HG03039 (cell line): ENCODE data around the gene CXCR6.

ENCODE experiments used
- ATAC-seq: cut with Tn5 transposase; IDR thresholded peaks from one replicate; pipeline ENCODE4 v1.9.1; 2021; ENCODE audit warnings: mild to moderate bottlenecking, moderate library complexity; ENCODE audit not compliant: unreplicated experiment

CXCR6 gene

DNA sequence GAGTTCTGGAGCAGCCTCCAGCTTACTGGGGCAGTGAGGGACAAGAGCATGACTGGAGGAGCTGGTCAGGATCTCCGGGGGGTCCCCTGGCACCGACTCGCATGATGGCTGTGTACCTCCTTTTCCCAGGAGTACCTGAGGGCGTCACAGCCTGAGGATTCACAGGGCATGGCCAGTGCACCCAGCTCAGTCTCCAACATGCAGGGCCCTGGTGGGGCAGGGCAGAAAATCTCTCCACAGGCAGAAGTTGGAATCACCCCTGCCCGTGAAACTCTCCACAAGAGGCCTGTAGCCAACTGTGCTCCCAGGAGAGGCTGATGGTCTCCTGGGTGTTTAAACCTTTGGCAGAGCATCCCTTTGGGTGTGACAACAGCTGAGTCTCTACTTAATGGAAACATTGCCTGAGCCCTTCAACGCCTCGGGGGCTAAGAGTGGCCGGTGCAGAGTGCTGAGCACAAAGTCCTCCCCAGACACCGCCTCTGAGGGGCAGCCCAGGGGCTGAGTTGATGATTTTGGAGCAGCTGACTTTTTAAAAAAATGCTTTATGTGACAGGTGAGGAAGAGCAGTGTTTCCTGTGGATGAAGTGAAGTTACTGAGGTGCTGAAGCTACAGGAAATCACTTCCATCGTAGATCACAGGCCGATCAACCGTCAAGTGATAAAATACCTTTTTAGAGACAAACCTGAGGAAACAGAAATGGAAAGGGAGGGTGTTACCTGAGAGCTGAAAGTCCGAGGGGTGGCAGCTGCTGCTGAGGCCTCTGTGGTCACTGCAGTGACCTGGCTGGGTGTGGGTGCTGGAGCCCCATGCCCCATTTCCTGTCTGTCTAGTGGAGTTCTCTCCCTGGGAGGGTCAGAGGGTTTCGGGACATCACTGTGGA, 21.9 kb upstream of the CXCR6 start:
- no peak for ATAC-seq

DNA sequence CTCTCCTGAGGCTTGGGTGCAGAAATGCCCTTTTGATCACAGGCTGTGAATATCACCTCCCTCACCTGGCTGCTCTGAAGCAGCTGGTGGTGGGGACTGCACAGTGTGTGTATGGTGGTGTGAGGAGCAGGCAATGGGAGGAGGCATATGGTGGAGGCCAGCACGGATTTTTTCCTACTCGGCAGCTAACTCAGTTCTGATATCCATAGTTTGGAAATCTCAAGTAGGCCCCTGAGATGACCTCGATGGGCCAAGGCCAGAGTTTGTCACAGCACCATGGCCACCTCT, 21.3 kb upstream of the CXCR6 start:
- no peak for ATAC-seq

DNA sequence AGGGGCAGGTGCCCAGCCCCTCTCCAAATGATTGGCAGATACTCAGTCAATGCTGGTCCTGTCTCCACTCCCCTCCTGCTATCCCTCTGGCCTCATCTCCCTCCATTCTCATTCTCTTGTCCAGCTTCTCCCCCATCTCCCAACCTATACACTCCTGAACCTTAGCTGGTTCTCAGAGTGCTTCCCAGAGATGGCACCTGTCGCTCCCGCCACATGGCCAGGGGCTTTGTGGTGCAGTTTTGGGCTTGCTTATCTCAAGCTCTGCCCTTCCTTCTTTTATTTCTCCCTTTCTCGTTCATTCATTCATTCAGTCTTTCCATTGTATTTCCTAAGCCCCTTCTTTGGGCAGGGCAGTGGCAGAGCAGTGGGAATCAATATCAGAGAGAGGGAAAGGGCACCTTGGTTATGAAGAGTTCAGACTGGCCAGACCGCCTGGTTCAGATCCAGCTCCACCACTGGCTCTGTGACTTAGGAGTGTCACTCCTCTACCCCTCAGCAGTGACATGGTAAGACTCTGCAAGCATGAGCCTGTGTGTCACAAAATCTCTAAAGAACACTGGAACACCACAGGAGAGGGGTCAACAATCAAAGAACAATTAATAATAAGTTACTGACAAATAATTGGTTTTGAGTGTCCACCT, 20.2 kb upstream of the CXCR6 start:
- ATAC-seq, result no peak

DNA sequence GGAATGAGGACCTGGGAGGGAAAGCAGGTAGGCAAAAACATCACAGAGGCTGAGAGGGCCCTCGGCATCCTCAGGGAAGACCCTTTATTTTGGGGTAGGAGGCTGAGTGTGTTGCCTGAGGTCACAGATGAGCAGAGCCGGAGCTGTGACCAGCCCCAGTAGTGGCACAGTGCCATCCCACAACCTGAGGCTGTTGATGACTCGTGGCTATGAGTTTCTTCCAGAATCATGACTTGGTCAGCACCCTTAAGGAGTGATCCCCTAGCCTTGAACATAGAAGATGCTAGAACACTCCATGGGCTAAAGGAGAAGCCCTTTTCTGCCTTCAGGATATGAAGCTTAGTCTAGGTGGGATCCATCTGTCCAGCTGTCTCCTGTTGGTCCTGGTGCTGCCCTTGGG, 19.5 kb upstream of the CXCR6 start:
- ATAC-seq, result no peak

DNA sequence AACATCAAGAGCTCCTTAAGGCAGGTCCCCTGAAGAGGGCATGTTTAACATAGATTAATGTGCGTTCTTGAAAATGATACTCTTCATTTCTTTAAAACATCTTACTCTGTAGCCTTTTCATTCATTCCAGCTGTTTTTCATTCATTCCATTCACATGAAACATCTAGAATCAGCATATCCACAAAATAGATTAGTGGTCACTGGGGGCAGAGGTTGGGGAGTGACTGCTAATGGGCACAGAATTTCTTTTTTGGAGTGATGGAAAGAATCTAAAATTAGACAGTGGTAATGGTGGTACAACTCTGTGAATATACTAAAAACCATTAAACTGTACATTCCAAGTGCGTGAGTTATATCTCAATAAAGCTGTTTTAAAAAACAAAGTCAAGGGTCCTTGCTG, 15.4 kb upstream of the CXCR6 start:
- no peak for ATAC-seq

DNA sequence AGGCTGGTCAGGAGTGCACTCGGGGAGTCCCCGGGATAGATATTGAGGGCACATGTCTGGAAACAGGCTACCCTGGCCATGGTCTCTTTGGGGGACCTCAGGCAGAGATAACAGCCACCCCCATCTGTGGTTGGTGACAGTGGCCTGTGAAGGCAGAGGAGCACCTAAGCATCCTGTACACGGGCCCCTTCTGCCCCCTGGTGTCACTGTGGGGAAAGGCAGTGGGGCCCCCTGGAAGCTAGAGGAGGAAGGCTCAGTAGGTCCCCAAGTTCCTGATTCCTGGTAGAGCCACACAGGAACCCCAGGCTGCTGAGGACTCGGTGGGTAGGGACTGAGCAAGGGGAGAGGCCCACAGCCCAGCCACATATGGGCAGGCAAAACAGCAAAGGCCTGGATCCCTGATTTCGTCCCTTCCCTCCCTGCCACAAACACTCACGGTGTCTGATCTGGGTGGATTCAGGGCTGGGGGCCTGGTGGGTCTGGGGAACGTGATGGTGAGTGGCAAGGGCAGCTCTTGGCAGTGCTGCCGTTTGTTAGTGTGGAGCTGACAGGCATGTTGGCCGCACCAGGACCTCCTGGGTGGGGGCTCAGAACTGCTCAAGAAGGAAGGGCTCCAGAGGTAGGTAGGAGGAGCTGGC, 14.1 kb upstream of the CXCR6 start:
- ATAC-seq, result no peak

DNA sequence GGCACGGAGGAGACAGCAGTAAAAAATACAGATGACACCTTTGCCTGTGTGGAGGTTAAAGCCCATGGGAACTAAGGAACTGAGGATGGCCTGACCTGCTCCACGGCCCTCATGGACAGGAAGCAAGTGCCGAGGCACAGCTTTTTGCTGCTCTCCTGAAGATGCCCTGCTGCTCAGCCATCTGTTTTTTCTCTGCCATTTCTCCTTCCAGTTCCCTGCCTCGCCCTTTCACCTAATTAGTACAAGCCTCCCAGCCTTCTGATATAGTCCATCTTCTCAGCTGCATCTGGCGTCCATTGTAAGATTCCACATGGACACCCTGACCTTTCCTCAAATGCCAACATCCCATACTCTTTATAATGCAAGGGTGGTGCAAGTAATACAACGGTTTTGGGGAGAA, 11.8 kb upstream of the CXCR6 start:
- no peak for ATAC-seq

DNA sequence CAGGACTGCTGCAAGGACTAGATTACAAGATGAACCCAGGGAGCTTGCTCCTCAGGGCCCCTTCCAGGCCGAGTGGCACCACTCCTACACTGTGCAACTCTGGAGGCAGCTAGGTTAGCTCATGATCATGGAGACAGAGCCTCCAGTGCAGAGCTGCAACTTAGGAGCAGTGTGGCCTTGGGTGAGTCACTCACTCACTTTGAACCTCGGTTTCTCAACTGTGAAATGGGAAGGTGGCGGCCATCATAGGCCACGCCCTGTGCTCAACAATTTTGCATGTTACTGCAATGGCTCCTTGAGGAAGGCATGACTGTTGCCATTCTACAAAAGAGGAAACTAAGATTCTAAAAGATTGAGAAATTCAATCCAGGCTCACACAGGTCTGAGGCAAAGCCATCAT, 11.2 kb upstream of the CXCR6 start:
- ATAC-seq, result no peak

DNA sequence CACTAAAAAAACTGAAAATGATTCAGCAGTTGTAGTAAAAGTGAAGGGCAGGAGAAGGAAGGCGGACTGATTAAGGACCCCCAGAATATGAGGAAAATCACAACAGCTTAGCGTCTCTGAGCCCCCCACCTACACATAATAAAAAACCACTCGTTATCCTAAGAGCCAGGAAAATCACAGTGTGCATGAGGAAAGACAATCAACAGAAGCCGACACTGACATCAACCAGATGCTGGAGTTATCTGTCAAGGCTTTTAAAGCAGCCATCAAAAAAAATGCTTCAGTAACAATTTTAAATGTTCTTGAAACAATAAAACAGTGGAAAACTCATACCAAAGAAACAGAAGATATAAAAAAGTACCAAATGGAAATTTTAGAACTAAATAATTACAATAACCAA, 9.7 kb upstream of the CXCR6 start:
- no peak for ATAC-seq

DNA sequence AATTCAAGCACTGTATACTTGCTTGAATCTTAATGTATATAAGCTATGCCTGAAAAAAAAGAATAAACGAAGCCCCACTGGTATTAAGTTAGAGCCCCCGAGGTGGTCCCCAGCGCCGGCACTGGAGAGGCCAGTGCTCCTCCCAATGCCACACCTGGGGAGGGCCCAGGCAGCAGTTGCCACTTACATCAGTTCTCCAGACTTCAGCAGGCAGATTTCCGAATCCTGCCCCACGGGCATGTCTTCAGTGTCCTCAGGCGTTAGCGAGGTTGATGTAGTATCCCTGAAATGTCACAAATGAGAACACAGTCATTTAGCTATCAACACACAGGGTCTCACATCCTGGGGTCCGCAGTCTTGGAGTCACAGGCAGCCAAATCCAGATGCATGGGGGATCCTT, 7.0 kb upstream of the CXCR6 start:
- ATAC-seq, result no peak

DNA sequence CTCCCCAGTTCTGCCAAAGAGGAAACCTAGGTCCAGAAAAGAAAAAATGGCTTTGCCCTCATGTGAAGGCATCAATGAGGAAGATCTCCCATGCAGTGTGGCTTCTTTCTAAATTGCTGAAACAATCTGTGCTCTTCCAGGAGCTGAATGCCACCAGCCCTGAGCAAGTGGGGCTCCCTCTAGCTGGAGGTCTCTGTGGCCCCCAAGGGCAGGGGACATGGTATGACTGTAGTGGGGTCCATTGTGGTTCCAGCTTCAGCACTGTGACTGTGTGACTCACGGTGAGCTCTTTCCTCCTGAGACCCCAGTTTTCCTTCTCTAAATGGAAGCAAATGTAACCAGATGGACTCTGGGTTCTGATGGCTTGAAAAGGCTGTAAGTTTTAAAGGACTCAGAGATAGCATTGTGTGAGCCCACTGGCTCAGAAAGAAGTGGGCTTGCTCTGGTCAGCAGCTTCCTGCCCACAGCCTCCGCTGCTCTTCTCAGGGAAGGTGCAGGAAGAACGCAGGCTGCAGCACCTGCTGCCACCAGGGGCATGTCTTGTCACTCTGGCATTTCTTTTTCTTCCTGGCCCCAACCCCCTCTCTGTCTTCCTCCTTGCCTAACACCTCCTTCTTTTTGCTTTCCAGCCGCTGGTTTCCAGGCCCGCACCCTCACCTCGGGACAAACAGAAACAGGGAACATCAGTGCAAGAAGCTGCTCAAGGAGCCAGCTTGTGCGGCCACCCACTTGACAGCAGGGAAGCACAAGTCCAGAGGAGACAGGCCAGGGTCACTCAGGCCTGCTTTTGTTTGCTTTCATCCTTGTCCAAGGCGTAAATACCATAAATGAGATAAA, 5.8 kb upstream of the CXCR6 start:
- no peak for ATAC-seq

DNA sequence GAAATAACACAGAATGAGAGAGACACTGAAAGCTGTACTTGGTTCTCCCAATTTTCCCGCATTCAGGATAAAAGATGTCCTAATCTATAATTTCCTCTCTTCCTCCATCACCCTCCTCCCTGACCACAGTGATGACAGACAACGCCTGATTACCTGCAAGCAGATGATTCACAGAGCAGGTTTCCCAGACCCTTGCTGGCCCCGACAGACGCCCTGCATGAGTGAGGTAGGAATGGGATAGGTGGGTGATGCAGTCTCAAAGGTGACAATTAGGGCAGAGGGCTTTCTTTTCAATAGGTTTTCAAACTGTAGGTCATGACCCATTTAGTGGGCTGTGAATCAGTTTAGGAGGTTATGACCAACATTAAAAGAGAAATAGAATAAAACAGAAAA, 5.2 kb upstream of the CXCR6 start:
- ATAC-seq, result no peak

DNA sequence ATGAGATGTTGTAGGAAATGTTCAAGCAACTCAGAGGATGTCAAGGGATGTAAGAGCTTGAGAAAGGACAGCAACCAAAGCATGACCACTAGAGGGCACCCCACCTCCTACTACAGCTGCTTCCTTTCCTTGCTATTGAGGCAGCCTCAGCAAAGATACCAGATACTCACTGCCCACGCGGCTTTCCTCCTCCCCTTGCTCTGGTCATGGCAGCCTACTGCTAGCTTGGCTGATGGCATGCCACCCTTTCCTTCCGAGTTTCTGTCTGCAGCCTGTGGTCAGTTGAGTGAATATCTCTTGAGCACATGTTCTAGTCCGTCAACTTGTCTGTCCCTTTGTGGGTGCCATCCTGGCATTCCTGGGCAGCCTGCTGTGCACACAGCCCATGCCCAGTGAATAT, 4.4 kb upstream of the CXCR6 start:
- ATAC-seq, result no peak

DNA sequence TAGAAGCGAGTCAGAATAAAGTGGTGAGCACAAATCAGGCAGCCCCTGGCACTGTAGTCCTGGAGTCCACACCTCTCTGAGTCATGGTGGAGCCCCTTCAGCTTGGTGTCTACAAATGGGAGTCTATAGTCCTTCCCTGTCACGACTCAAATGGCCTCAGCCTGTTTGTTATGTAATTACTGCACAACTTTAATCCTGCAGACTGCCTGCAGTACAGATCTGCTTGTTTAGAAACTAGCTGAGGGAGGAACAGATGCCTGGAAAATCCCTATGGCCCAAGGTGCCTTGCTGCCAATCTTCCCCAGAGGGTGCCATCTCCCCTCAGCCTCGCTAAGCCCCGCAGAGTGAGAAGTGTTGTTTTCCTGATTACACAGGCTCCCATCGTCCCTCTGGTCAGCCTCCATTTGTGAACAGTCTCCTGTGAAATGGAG, 3.9 kb upstream of the CXCR6 start:
- ATAC-seq, result no peak

DNA sequence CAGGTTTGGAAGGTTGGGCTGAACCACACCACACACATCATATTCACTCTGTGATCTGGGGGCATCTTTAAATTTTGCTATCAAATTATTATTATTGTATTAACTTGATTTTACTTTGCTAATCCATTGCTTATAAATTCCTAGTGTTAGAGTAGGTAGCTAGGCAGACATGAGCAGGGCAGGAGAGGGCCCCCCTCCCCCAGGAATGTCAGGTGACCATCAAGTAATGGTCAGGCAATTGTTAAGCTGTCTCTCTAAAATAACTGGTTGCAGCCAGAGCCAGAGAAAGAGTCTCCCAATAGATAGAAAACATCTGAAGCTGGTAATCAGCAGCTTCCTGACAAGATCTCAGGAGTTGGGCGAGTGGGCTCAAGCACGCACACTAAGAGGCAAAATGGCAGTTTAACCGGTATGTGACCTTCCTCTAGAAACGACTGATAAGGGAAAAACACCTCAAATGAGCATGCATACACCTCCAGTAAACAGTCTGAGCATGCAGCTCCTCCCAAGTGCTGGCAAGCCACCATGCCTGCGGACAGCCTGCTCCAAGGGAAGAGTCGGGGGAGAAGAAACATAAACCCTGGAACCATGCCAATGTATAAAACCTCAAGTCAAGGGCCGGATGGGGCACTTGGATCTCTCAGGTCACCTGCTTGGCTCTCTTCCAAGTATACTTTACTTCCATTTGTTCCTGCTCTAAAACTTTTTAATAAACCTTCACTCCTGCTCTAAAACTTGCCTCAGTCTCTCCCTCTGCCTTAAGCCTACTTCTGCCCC, 3.1 kb upstream of the CXCR6 start:
- ATAC-seq, result no peak

DNA sequence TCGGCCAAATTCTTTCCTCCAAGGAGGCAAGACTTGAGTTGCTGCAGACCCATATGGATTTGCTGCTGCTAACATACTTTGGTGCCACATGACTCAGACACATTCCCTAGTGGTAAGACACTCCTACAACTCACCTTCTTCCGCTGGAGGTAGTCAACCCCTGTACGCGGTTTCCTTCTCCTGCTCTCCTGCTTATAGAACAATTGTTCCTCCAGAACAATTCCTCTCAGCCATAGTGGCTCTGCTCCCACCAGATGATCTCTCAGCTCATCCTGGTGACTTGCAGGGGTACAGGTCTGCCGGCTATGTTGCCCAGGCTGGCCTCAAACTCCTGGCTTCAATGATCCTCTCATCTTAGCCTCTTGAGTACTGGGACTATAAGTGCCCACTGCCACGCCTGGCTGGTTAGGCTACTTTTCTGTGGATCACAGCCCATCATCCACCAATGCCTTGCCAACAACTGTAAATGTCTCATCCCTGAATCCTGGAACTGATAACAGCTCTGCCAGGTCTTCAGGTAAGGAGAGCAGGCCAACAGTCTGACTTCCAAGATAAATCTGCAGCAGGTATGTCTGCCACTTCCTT, 2.4 kb upstream of the CXCR6 start:
- ATAC-seq, result no peak

DNA sequence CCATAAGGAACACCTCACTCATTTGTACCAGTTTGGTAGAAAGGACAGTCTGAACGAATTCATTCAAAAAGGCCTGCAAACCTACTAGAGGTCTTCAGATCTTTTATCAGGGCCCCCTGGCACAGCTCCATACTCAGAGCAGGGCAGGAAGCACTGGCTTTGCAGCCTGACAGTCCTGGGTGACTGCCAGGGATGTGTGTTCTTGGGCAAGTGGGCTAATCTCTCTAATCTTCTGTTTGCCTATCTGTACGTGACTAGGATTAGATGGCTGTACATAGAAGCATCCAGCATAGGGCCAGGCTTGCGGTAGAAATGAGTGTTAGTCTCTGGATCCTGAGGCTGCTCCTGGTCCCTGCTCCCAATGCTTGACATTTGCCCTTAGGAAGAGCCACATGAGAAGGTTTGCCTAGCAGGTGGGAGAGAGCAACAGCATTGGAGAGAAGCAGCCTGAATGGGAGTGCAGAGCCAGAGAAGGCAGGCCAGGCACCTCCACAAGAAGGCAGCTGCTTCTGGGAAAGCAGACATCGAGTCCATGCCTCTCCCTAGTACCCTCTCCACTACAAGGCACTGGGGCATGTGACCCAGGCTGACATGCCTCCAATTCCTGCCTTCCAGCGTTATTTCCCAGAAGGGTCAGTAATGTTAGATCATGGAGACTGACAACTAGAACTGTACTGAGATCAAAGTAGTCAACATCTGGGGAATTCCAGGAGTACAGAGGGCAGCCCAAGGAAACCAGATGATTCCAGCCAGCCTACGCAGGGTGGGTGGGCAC, 1.0 kb upstream of the CXCR6 start:
- no peak for ATAC-seq

DNA sequence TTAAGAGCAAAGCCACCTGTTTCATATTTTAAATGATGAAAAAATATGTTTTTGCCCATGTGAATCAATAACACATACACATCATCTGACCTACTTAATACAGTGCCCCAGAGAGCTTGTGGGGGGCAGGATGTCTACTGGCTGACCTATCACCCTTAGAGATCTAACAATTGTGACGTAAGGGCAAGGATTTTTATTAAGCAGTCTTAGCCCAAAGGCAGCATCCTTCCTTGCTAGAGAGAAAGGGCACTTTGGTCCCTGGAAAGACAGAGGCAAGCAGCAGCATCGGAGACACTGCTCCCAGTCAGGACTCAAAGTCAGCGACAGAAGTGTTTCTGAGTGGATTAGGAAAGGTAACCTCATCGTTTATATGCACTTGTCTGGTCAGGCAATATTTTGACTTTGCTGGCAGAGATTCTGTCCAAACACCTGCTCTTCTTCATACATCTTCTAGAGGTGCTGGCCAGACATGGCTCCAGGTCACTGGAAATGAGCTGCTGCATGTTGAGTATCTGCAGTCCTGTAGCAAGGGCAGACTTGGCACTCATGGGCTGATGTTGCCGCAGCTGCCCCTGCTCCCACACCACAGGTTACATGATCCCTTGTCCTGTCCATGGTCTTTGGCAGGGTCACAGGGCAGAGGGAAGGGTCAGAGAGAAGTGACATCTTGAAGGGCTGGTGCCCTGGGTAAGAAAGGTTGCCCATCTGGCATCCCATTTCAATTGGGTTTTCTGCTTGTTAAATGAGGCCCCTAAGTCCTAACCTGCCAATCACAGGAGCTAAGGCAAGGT, 1.8 kb downstream of the CXCR6 start:
- ATAC-seq, result no peak

DNA sequence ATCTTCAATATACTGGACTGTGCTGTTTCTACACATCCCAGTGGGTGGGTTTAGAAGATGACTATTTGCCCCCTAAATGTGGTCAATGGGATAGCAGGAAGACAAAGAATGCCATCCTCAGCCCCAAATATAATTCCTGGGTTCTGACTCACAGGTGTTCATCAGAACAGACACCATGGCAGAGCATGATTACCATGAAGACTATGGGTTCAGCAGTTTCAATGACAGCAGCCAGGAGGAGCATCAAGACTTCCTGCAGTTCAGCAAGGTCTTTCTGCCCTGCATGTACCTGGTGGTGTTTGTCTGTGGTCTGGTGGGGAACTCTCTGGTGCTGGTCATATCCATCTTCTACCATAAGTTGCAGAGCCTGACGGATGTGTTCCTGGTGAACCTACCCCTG, 3.0 kb downstream of the CXCR6 start:
- no peak for ATAC-seq
